CD4-positive, alpha-beta T cell (primary cell): ENCODE measurements around the gene KIF23. TPM values are rescaled to one million over a fixed set of nuclear protein-coding genes. Genes with fewer than 3 reads are reported as not detected.

Experiments used
- ATAC-seq: fragments of 200-7000 bp; cut with Tn5 transposase; one replicate; pipeline ENCODE4 v1.10.0; 2022; ENCODE audit warnings: mild to moderate bottlenecking; ENCODE audit not compliant: poor library complexity
- CTCF ChIA-PET: fragments of 350-600 bp; sonication (Branson Sonifier 250); formaldehyde crosslinking; loops from one replicate; lab custom pipeline; 2021; ENCODE audit warnings: antibody characterized with exemption, inconsistent platforms; lab: Charles Lee
- POLR2A ChIA-PET: fragments of 350-600 bp; sonication (Branson Sonifier 250); formaldehyde crosslinking; loops from one replicate; lab custom pipeline; 2021; ENCODE audit warnings: antibody characterized with exemption, inconsistent platforms; lab: Charles Lee
- DNase-seq, 14 experiments: peaks; one replicate each; pipeline ENCODE4 v3.0.0-alpha.2; 2013 to 2020; ENCODE audit warnings: mixed read lengths in 2 of 14
- H3K27ac ChIP-seq, 2 donors: one replicate each; pipeline versions ENCODE4 v1.5.1 to v1.7.0; 2013; ENCODE audit warnings: low read length in 2 of 2, low read depth in 1 of 2, mild to moderate bottlenecking in 1 of 2
- H3K27me3 ChIP-seq, 2 experiments: 1 replicate in 1 of 2; 2 replicates in 1 of 2; pipeline versions ENCODE4 v1.6.1 to v1.7.0; 2013; ENCODE audit warnings: low read length in 2 of 2, control low read depth in 1 of 2, mild to moderate bottlenecking in 1 of 2, moderate library complexity in 1 of 2; ENCODE audit not compliant: insufficient read depth in 2 of 2, control insufficient read depth in 1 of 2
- H3K36me3 ChIP-seq: one replicate; pipeline ENCODE4 v1.6.1; 2013; ENCODE audit warnings: low read length, control low read depth; ENCODE audit not compliant: insufficient read depth
- H3K4me1 ChIP-seq: one replicate; pipeline ENCODE4 v1.6.1; 2013; ENCODE audit warnings: low read length, control low read depth; ENCODE audit not compliant: insufficient read depth
- H3K4me3 ChIP-seq: one replicate; pipeline ENCODE4 v1.5.1; 2013; ENCODE audit warnings: mild to moderate bottlenecking, low read length, moderate library complexity
- H3K9me3 ChIP-seq, 2 experiments: 1 replicate in 1 of 2; 2 replicates in 1 of 2; pipeline versions ENCODE4 v1.6.1 to v1.7.0; 2013; ENCODE audit warnings: low read length in 2 of 2, mild to moderate bottlenecking in 2 of 2, control low read depth in 1 of 2, moderate library complexity in 1 of 2; ENCODE audit not compliant: control insufficient read depth in 1 of 2, insufficient read depth in 1 of 2
- H3K27ac Mint-ChIP-seq: one replicate; pipeline ENCODE4 v1.8.0; 2020; ENCODE audit warnings: mixed read lengths
- H3K27me3 Mint-ChIP-seq: one replicate; pipeline ENCODE4 v1.8.0; 2021; ENCODE audit warnings: mixed read lengths
- H3K36me3 Mint-ChIP-seq: one replicate; pipeline ENCODE4 v1.8.0; 2021; ENCODE audit warnings: low read depth, mixed read lengths
- H3K4me1 Mint-ChIP-seq: one replicate; pipeline ENCODE4 v1.8.0; 2021; ENCODE audit warnings: low read depth, mixed read lengths
- H3K4me3 Mint-ChIP-seq: one replicate; pipeline ENCODE4 v1.8.0; 2020; ENCODE audit warnings: mild to moderate bottlenecking, mixed read lengths
- H3K9me3 Mint-ChIP-seq: one replicate; pipeline ENCODE4 v1.8.0; 2020; ENCODE audit warnings: mixed read lengths
- CTCF ChIP-seq: fragments of 200-600 bp; IDR thresholded peaks from one replicate; pipeline ENCODE4 v1.8.0; 2022; ENCODE audit warnings: antibody characterized with exemption, mild to moderate bottlenecking
- intact Hi-C, 2 experiments: fragments of 100-400 bp; cut with DNase I in 1 of 2; cut with micrococcal nuclease in 1 of 2; formaldehyde crosslinking; loops; one replicate each; pipeline versions ENCODE4 v1.15.1 to v1.9.0; 2023 to 2025; cut with DNase I, micrococcal nuclease
- total RNA-seq, 174 experiments: library from RNA in 2 of 174; stranded (reverse) in 2 of 174; gene quantifications; one replicate each; pipeline ENCODE4 v1.2.3 and lab custom pipeline; 2021 to 2026

The KIF23 gene
- total RNA-seq, 2 experiments from 2014 or later, result 0.71 to 1.1 TPM

DNA sequence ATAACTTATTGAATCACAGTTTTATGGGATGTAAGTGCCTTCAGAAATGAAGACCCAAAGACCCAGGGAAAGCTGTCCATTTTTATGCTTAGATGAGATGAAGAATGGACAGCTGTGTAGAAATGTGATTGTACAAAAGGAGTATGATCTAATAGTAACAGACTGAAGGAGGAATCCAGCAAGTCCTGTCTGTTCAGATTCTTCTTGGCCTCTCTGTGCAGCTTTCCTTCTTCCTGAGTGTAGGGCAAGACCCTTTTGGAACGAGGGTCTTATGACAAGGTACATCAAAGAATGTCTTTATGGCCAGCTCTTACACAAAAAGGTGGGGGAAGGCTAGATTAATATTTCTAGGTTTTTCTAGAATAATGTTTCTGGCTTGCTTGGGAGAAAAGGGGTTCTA, 1.4 kb upstream of the KIF23 start:
- Histone ChIP-seq H3K9me3 (no peaks in the 10 kb centered on the region), H3K4me1 (peaks cover 19% of the 10 kb centered on the region), H3K27ac (no peak overlapping the region), H3K36me3 (no peaks in the 10 kb centered on the region), H3K4me3 (no peak overlapping the region), H3K27me3 (peaks cover 0 to 8% of the 10 kb centered on the region in 2 experiments)
- H3K36me3 Mint-ChIP-seq, result no peaks in the 10 kb centered on the region
- no peaks in the 10 kb centered on the region for H3K9me3 Mint-ChIP-seq
- H3K4me1 Mint-ChIP-seq, result peaks cover 6% of the 10 kb centered on the region
- ATAC-seq (no peak), DNase-seq (no peak)
- intact Hi-C loops, result loop anchor here in 1 of 2 experiments (2.0 to 5.0 kb wide), 2 partner anchors 50 to 685 kb away; partner anchors contain the start of gene TLE3
- H3K27me3 Mint-ChIP-seq, result peaks cover 18% of the 10 kb centered on the region
- H3K4me3 Mint-ChIP-seq, result peak overlapping the region; percentile 22
- ChIA-PET POLR2A (interaction anchor here (5.9 kb wide), 1 partner anchor 40 kb away, joined by 52 read pairs; the partner anchor contains the start of gene RPLP1), CTCF (interaction anchor here (1.0 to 2.3 kb wide), 3 partner anchors 18 to 54 kb away, joined by 3 to 10 read pairs (median 3); no protein-coding TSS in a partner anchor)
- TF ChIP-seq CTCF, result no peak
- H3K27ac Mint-ChIP-seq, result no peak overlapping the region

GRCh38 chr15:69414701-69415167, 585 bp downstream of the KIF23 start:
- Histone ChIP-seq H3K4me1 (peaks cover 19% of the 10 kb centered on the region), H3K36me3 (no peaks in the 10 kb centered on the region), H3K4me3 (peak overlapping the region; percentile 76), H3K9me3 (no peaks in the 10 kb centered on the region), H3K27ac (no peak overlapping the region), H3K27me3 (peaks cover 0 to 8% of the 10 kb centered on the region in 2 experiments)
- CTCF ChIA-PET, result interaction anchor here (1.6 kb wide), 1 partner anchor 48 kb away, joined by 9 read pairs; no protein-coding TSS in a partner anchor
- no peaks in the 10 kb centered on the region for H3K9me3 Mint-ChIP-seq
- POLR2A ChIA-PET, result interaction anchor here (1.0 to 5.9 kb wide), 4 partner anchors 38 to 255 kb away, joined by 3 to 52 read pairs (median 6); partner anchors contain the start of genes GLCE and RPLP1
- H3K27ac Mint-ChIP-seq, result no peak overlapping the region
- ATAC-seq (no peak), DNase-seq (peak in 3 of 14 experiments; percentile 9 to 41 (median 18))
- H3K27me3 Mint-ChIP-seq, result peaks cover 22% of the 10 kb centered on the region
- no peak for TF ChIP-seq CTCF
- intact Hi-C loops, result loop anchor here (1.0 to 5.0 kb wide), 4 partner anchors 38 to 683 kb away; partner anchors contain the start of genes RPLP1 (in 2 of the 2), GLCE (in 1 of the 2) and TLE3 (in 1 of the 2)
- H3K4me1 Mint-ChIP-seq, result peaks cover 6% of the 10 kb centered on the region
- no peaks in the 10 kb centered on the region for H3K36me3 Mint-ChIP-seq
- H3K4me3 Mint-ChIP-seq, result peak overlapping the region; percentile 68

GRCh38 chr15:69415381-69415780, 1.2 kb downstream of the KIF23 start:
- intact Hi-C loops, result loop anchor here in 1 of 2 experiments (2.0 kb wide), 1 partner anchor 37 kb away; the partner anchor contains the start of gene RPLP1
- ChIA-PET POLR2A (interaction anchor here (1.3 to 5.9 kb wide), 3 partner anchors 37 to 255 kb away, joined by 3 to 52 read pairs (median 9); partner anchors contain the start of genes GLCE and RPLP1), CTCF (no interaction called here)
- no peaks in the 10 kb centered on the region for H3K9me3 Mint-ChIP-seq
- H3K4me3 Mint-ChIP-seq, result peak overlapping the region; percentile 48
- Histone ChIP-seq H3K4me1 (peaks cover 19% of the 10 kb centered on the region), H3K27me3 (peaks cover 0 to 8% of the 10 kb centered on the region in 2 experiments), H3K4me3 (no peak overlapping the region), H3K27ac (no peak overlapping the region), H3K9me3 (no peaks in the 10 kb centered on the region), H3K36me3 (no peaks in the 10 kb centered on the region)
- TF ChIP-seq CTCF, result no peak
- H3K27me3 Mint-ChIP-seq, result peaks cover 22% of the 10 kb centered on the region
- no peak overlapping the region for H3K27ac Mint-ChIP-seq
- DNase-seq, result no peak
- no peak for ATAC-seq
- no peaks in the 10 kb centered on the region for H3K36me3 Mint-ChIP-seq
- H3K4me1 Mint-ChIP-seq, result peaks cover 6% of the 10 kb centered on the region
